ENCODE measurements around the gene UCK1.

UCK1 gene

DNA sequence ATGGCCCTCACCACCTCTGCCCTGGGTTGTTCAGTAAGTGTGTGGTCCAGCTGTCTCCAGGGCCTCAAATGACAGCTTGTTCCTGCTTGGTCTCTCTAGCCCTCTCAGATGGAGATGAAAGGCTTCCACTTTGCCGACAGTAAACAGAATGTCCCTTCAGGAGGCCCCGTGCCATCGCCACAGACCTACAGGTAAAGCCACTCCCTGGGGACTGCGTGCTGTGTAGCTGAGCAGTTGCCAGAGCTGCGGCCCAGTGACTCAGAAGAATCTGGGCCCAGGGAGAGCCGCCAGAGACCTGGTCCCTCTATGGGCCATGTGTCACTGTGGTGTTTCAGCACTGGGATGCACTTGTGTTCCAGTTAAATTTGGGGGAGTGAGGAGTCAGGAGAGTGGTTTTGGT lies 39.0 kb downstream of the UCK1 start:
- DNase-seq = no peak

- no peak for DNase-seq
These were observed 39.9 kb downstream of the UCK1 start for GRCh38 chr9:131491001-131491710.

- DNase-seq = no peak
These were observed 40.5 kb downstream of the UCK1 start for GRCh38 chr9:131490514-131490913.

- DNase-seq = no peak
These were observed 43.4 kb downstream of the UCK1 start for GRCh38 chr9:131487621-131488031.

- no peak for DNase-seq
These were observed 44.1 kb downstream of the UCK1 start for GRCh38 chr9:131487001-131487400.

- no peak for DNase-seq
These were observed 45.2 kb downstream of the UCK1 start for GRCh38 chr9:131485728-131486422.

DNA sequence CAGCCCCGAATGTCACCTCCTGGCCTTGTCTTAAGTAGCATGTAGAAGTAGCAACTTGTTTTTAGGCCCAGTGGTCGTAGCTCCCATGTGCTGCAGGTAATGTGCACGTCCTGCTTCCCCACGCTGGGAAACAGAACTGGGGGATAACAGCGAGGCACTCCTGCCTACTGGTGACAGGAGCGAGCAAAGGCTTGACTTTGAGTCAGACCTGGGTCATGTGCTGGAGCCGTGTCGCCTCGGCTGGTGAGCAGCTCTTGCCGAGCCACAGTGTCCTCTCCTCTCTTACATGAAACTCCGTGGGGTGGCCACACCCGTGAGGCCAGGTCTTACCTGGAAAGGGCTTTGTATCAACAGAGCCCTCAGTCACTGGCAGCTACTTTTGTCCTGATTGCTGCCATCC lies 45.9 kb downstream of the UCK1 start:
- no peak for DNase-seq

DNA sequence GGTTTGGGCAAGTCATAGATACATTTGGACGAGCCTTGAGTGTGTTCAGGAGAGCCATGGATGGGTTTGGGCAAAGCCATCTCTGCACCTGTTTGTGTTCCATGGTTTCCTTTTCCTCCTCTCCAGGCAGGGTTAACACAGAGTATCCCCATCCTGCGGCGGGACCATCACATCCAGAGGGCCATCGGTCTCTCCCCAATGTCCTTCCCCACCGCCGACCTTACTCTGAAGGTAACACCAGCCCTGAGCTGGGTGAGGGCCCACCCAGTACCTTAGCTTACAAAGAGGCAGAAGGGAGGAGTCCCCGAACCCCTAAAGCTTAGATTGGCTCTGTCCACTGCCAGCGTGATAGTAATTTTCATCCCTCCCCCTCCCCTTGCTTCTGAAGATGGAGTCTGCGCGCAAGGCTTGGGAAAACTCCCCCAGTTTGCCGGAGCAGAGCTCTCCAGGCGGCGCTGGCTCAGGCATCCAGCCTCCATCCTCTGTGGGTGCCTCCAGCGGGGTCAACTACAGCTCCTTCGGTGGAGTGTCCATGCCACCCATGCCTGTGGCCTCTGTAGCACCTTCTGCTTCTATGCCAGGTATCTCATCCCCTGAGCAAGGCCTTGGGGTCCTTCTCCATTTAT lies 46.4 kb downstream of the UCK1 start:
- no peak for DNase-seq

- DNase-seq = no peak
These were observed 47.0 kb downstream of the UCK1 start for GRCh38 chr9:131484051-131484445.

GRCh38 chr9:131483319-131484050 lies 47.6 kb downstream of the UCK1 start:
- no peak for DNase-seq

DNA sequence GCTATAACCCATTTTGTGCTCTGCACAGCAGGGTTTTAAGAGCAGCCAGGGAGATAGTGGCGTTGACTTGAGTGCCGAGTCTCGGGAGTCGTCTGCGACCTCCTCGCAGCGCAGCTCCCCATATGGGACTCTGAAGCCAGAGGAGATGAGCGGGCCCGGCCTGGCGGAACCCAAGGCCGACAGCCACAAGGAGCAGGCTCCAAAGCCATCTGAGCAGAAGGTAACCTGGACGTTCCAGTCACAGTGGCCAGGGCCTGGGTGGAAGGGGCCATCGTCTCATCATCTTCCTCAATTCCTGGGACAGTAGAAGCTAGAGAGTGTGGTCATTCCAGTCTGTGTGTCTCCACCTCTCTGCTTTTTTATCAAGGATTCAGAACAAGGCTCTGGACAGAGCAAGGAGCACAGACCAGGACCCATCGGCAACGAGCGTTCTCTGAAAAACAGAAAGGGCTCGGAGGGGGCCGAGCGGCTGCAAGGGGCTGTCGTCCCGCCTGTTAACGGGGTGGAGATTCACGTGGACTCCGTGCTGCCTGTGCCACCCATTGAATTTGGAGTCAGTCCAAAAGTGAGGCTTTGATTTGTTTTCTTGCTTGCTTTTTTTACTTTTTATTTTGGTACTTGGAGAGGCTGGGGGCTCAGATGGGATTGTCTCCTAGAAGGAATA lies 48.6 kb downstream of the UCK1 start:
- DNase-seq = no peak

- no peak for DNase-seq
These were observed 49.4 kb downstream of the UCK1 start for GRCh38 chr9:131481441-131482342.

DNA sequence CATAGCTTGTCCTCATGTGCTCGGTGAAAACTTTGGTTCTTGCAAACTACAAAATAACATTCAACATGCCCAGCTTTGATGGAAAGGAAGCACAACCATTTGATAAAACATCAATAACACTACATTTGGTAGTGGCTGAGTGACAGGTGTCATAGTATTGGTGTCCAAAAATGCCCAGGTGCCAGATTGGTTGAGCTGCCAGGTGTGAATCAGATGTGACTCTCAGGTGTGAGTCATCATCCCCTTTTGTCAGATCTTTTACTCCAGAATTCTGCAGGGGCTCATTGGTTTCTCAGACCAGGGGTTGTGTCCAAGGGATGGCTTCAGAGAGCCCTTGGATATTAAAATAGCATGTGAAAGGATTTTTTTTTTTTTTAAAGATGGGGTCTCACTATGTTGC lies 50.8 kb downstream of the UCK1 start:
- no peak for DNase-seq

DNA sequence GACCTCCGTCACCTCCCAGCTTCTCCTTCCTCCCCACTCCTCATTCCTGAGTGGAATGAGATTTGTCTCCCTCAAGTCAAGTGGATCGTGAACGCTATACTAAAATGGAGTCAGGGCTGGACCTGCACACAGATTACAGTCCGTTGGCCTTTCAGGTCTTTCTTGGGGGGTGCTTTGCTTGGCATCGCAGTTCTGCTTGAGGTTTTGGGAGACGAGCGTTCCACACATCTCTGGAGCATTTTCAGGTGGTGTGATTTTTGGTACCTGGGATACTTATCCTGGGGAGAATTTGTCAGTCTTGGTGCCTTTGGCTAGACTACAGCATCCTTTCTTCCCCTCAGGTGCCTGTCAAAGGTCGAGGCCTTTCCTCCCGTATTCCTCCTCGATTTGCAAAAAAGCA lies 52.2 kb downstream of the UCK1 start:
- DNase-seq = no peak

DNA sequence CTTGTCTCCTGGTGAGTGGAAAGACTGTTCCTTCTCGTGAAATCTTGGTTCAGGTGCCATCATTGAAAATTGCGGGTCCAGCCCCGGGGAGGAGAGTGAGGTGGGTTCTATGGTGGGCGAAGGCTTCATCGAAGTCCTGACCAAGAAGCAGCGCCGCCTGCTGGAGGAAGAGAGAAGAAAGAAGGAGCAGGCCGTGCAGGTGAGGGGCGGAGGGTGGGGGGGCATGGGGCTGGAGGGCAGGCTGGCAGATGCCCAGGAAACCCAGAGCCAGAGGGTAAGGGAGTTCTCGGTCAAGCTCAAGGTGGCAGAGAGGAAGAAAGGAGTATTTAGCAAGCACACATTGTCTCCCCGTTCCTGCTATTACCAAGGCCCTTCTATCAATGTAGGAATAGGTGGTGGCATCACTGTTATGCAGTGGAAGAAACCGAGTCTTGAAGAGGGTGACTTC lies 52.6 kb downstream of the UCK1 start:
- no peak for DNase-seq

GRCh38 chr9:131477816-131478419 lies 53.1 kb downstream of the UCK1 start:
- DNase-seq = no peak

- no peak for DNase-seq
These were observed 53.7 kb downstream of the UCK1 start for GRCh38 chr9:131477367-131477766.

DNA sequence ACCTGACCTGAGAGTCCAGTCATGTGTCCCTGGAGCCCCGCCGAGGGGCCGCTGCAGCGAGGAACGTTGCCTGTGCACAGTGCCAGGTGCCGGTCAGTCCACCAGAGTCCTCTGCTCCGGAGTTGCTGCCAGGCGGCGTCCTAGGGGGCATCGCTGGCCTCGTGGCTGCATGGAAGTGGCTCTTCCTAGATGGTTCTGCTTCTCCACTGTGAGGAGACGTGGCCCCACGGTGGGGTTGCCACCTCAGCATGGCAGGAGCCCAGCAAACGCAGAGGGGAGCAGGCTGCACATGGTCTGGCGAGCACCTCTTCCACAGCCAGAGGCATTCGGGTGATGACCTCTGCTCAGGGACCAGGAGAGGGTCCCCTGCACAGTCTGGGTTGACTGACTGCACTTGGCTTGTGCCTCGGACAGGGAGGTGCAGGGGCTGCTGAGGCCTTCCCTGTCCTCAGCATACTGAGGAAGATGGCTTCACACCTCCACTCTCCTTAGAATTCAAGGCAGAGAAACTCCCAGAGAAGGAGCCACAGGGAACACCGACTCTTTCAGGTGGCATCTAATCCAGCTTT lies 54.2 kb downstream of the UCK1 start:
- no peak for DNase-seq

DNA sequence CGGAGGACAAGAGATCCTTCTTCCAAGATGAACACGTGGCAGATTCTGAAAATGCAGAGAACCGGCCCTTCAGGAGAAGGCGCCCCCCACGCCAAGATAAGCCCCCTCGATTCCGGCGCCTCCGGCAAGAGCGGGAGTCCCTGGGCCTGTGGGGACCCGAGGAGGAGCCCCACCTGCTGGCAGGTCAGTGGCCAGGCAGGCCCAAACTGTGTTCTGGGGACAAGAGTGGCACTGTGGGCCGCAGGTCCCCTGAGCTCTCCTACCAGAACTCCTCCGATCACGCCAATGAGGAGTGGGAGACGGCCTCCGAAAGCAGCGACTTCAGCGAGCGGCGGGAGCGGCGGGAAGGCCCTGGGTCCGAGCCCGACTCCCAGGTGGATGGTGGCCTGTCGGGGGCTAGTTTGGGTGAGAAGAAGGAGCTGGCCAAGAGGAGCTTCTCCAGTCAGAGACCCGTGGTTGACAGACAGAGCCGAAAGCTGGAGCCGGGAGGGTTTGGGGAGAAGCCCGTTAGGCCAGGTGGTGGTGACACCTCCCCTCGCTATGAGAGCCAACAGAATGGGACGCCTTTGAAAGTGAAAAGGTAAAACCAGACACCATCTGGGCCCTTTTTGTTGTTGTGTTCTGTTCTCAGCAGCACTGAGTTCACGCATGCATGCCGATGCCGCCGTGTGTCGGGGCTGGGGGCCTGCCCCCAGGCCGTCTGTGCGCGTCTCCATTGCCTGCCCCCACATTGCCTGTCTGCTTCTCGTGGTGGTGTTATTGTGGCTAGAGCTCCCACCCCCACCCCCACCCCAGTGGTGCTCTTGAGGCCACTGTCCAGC lies 54.9 kb downstream of the UCK1 start:
- no peak for DNase-seq

Measured in COR-L47 (cell line).